Glomerular visceral epithelial cell (primary cell): ENCODE results near the gene PARD3.
"Not testable (repeated sequence)": the region's sequence is repeated elsewhere in the genome, so short reads cannot be mapped to it uniquely, and the experiment has no call there.

Source experiments
- DNase-seq: peaks from one replicate; pipeline ENCODE4 v3.0.0-alpha.2; 2016; ENCODE audit errors: extremely low spot score

PARD3 gene

GRCh38 chr10:34815185-34816084 is at the start of gene PARD3:
Gene PARD3, minus strand, starts transcription at chr10:34815296. Its CDS starts 301 bp downstream, at chr10:34814995.
- peak; percentile 80 for DNase-seq

GRCh38 chr10:34864149-34865067 is 49.3 kb upstream of the PARD3 start:
- no peak for DNase-seq

GRCh38 chr10:34862892-34863291 is 47.8 kb upstream of the PARD3 start:
- DNase-seq, result no peak

GRCh38 chr10:34861293-34862021 is 46.4 kb upstream of the PARD3 start:
- DNase-seq, result no peak

- DNase-seq, result no peak
Measured at GRCh38 chr10:34859170-34859569, 44.1 kb upstream of the PARD3 start.

- DNase-seq, result no peak
Measured at GRCh38 chr10:34858003-34858402, 42.9 kb upstream of the PARD3 start.

- peak; percentile 6 for DNase-seq
Measured at GRCh38 chr10:34854147-34854601, 39.1 kb upstream of the PARD3 start.

GRCh38 chr10:34853357-34853756 is 38.3 kb upstream of the PARD3 start:
- DNase-seq, result no peak

- no peak for DNase-seq
Measured at GRCh38 chr10:34850558-34850957, 35.5 kb upstream of the PARD3 start.

GRCh38 chr10:34850036-34850435 is 34.9 kb upstream of the PARD3 start:
- DNase-seq, result no peak

- no peak for DNase-seq
Measured at GRCh38 chr10:34845070-34845469, 30.0 kb upstream of the PARD3 start.

GRCh38 chr10:34844448-34844847 is 29.4 kb upstream of the PARD3 start:
- DNase-seq, result no peak

- not testable (repeated sequence) for DNase-seq
Measured at GRCh38 chr10:34843470-34843869, 28.4 kb upstream of the PARD3 start.

GRCh38 chr10:34838366-34838900 is 23.3 kb upstream of the PARD3 start:
- no peak for DNase-seq

- DNase-seq, result peak; percentile 25
Measured at GRCh38 chr10:34835908-34836508, 20.9 kb upstream of the PARD3 start.

GRCh38 chr10:34834274-34834673 is 19.2 kb upstream of the PARD3 start:
- DNase-seq, result no peak

- no peak for DNase-seq
Measured at GRCh38 chr10:34830217-34830822, 15.2 kb upstream of the PARD3 start.

- DNase-seq, result no peak
Measured at GRCh38 chr10:34826857-34827766, 12.0 kb upstream of the PARD3 start.

- no peak for DNase-seq
Measured at GRCh38 chr10:34826221-34826620, 11.1 kb upstream of the PARD3 start.

GRCh38 chr10:34825414-34825813 is 10.3 kb upstream of the PARD3 start:
- DNase-seq, result no peak
